Aorta (tissue), 5 donors: Measurements from ENCODE around the gene GCDH. TPM values are rescaled to one million over a fixed set of nuclear protein-coding genes. Genes with fewer than 3 reads are reported as not detected.

ENCODE experiments used
- ATAC-seq: fragments of 200-7000 bp; cut with Tn5 transposase; one replicate; pipeline ENCODE4 v1.9.1; 2022; ENCODE audit warnings: moderate library complexity; ENCODE audit not compliant: low FRiP score
- DNase-seq, 2 donors: peaks; one replicate each; pipeline ENCODE4 v3.0.0-alpha.2; 2020
- H3K27ac ChIP-seq, 2 donors: one replicate each; pipeline ENCODE4 v1.5.1; 2013; ENCODE audit warnings: low read length in 2 of 2, mild to moderate bottlenecking in 2 of 2, moderate library complexity in 2 of 2, control low read depth in 1 of 2, inconsistent platforms in 1 of 2, low read depth in 1 of 2
- H3K27me3 ChIP-seq, 2 donors: one replicate each; pipeline ENCODE4 v1.6.1; 2013; ENCODE audit warnings: control low read depth in 1 of 2, low read length in 1 of 2, mild to moderate bottlenecking in 1 of 2, moderate library complexity in 1 of 2; ENCODE audit not compliant: insufficient read depth in 2 of 2, control insufficient read depth in 1 of 2
- H3K36me3 ChIP-seq, 2 donors: one replicate each; pipeline ENCODE4 v1.6.1; 2013; ENCODE audit warnings: control low read depth in 1 of 2, low read length in 1 of 2, mild to moderate bottlenecking in 1 of 2; ENCODE audit not compliant: insufficient read depth in 2 of 2, control insufficient read depth in 1 of 2
- H3K4me1 ChIP-seq, 2 donors: one replicate each; pipeline ENCODE4 v1.6.1; 2013; ENCODE audit warnings: low read length in 2 of 2, control low read depth in 1 of 2, mild to moderate bottlenecking in 1 of 2, moderate library complexity in 1 of 2; ENCODE audit not compliant: insufficient read depth in 2 of 2, control insufficient read depth in 1 of 2
- H3K4me3 ChIP-seq, 2 donors: one replicate each; pipeline ENCODE4 v1.5.1; 2013; ENCODE audit warnings: low read length in 2 of 2, control low read depth in 1 of 2, mild to moderate bottlenecking in 1 of 2
- H3K9me3 ChIP-seq: one replicate; pipeline ENCODE4 v1.6.1; 2013; ENCODE audit warnings: mild to moderate bottlenecking, low read length; ENCODE audit not compliant: control insufficient read depth
- WGBS, 2 donors: extraction: QIAGEN DNeasy Blood & Tissue Kit; methylation state at CpG; one replicate each; pipeline ENCODE4 v1.1.7; 2013; 5-methylcytosine and 5-hydroxymethylcytosine counted together
- intact Hi-C, 2 donors: fragments of 100-400 bp; cut with DNase I; formaldehyde crosslinking; loops; one replicate each; pipeline versions ENCODE4 v1.14.2 to v1.15.0; 2022
- polyA plus RNA-seq, 2 donors: library from polyadenylated mRNA; stranded (reverse); fragments of 200-250 nt; gene quantifications; one replicate each; pipeline ENCODE4 v1.2.3, GENCODE V29; 2013
- total RNA-seq, 2 donors: library from RNA; stranded (reverse); fragmentation: NEBNext Ultra II Directional; extraction: Animal tissue kit (Norgen Biotek cat#: 25700); gene quantifications; one replicate each; pipeline ENCODE4 v1.2.1, GENCODE V29; 2021
- donor health status: healthy with polysubstance abuse.
- donor health status: Bipolar disorder and iron deficiency.
- donor health status: DM: no; HTN: no; CAD: no.
- donor health status: DM: no; HTN: no; CAD: no.
- donor health status: DM: yes; HTN: yes; CAD: no.

GCDH gene
- total and polyA plus RNA-seq, 4 donors: 15.1 to 29.1 (median 19.2) TPM

GRCh38 chr19:12940897-12941296 is 49.9 kb downstream of the GCDH start:
- Histone ChIP-seq H3K36me3 (peaks cover 8% of the 10 kb centered on the region in 2 donors), H3K4me3 (no peak overlapping the region), H3K27me3 (no peaks in the 10 kb centered on the region), H3K27ac (no peak overlapping the region), H3K4me1 (no peaks in the 10 kb centered on the region), H3K9me3 (no peaks in the 10 kb centered on the region)
- 57 to 77% methylated on average over 2 of the region's 2 CpGs for WGBS, 2 donors
- DNase-seq: no peak
- intact Hi-C loops: no loop called here
- ATAC-seq: no peak

DNA sequence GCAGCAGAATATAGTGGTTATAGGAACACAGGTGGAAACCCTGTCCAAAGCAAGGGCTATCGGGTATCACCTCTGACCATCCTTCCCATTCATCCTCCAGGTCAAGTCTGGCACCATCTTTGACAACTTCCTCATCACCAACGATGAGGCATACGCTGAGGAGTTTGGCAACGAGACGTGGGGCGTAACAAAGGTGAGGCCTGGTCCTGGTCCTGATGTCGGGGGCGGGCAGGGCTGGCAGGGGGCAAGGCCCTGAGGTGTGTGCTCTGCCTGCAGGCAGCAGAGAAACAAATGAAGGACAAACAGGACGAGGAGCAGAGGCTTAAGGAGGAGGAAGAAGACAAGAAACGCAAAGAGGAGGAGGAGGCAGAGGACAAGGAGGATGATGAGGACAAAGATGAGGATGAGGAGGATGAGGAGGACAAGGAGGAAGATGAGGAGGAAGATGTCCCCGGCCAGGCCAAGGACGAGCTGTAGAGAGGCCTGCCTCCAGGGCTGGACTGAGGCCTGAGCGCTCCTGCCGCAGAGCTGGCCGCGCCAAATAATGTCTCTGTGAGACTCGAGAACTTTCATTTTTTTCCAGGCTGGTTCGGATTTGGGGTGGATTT is 52.6 kb downstream of the GCDH start:
- Histone ChIP-seq H3K27ac (no peak overlapping the region), H3K4me3 (no peak overlapping the region), H3K36me3 (peaks cover 8 to 12% of the 10 kb centered on the region in 2 donors), H3K27me3 (no peaks in the 10 kb centered on the region), H3K4me1 (no peaks in the 10 kb centered on the region), H3K9me3 (no peaks in the 10 kb centered on the region)
- ATAC-seq (no peak), DNase-seq (no peak)
- intact Hi-C loops: no loop called here
- 72 to 77% methylated on average over 18 of the region's 18 CpGs for WGBS, 2 donors

DNA sequence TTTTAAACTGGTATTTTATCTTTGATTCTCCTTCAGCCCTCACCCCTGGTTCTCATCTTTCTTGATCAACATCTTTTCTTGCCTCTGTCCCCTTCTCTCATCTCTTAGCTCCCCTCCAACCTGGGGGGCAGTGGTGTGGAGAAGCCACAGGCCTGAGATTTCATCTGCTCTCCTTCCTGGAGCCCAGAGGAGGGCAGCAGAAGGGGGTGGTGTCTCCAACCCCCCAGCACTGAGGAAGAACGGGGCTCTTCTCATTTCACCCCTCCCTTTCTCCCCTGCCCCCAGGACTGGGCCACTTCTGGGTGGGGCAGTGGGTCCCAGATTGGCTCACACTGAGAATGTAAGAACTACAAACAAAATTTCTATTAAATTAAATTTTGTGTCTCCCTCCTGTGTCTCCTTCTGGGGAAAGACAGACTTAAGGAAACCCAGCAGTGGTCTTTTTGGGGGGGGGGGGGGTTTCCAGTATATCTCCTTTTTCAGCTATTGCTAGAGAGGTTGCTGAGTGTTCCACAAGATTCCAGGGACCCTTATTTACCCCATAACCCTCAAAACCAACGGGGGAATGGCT is 53.2 kb downstream of the GCDH start:
- intact Hi-C loops: no loop called here
- H3K9me3 ChIP-seq: no peaks in the 10 kb centered on the region
- 70 to 71% methylated on average over 2 of the region's 2 CpGs for whole genome bisulfite sequencing, 2 donors
- H3K27ac ChIP-seq: no peak overlapping the region
- no peaks in the 10 kb centered on the region for H3K4me1 ChIP-seq
- H3K4me3 ChIP-seq: no peak overlapping the region
- peaks cover 8 to 15% of the 10 kb centered on the region in 2 donors for H3K36me3 ChIP-seq
- DNase-seq: no peak
- no peaks in the 10 kb centered on the region for H3K27me3 ChIP-seq
- no peak for ATAC-seq

DNA sequence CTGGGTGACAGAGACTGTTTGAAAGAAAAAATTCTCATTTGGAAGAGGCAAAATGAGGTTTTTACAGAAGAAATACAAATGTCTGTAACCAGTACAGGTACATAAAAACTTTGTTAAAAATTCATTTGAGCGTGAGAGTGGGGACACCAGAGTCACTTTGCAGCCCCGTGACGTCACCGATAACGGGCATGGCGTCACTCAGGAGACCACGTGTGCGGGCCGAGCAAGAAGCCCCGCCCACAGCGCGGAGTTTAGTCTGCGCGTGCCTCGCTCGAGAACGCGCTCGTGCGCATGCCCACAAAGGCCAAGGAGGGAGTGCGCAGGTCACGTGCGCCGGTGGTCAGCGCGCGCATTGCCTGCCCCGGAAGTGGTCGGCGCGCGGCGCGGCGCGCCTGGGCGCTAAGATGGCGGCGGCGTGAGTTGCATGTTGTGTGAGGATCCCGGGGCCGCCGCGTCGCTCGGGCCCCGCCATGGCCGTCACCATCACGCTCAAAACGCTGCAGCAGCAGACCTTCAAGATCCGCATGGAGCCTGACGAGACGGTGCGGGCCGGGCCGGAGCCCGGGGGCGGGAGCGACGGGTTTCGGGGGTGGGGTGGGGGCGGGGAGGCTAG is 54.6 kb downstream of the GCDH start, which contains the start of gene RAD23A:
TSS of gene RAD23A (plus strand) at position 384 of the 613 bp plus-strand sequence. CDS start at position 471, 87 bp downstream.
- Histone ChIP-seq H3K27me3 (no peaks in the 10 kb centered on the region), H3K4me1 (no peaks in the 10 kb centered on the region), H3K9me3 (no peaks in the 10 kb centered on the region), H3K4me3 (peak within 1 kb of the TSS; percentile 80 to 91), H3K36me3 (peaks cover 5 to 17% of the 10 kb centered on the region in 2 donors), H3K27ac (peak within 1 kb of the TSS; percentile 68 to 73)
- WGBS, 2 donors: 1% methylated on average over 59 to 62 of the region's 62 CpGs
- intact Hi-C loops: no loop called here
- ATAC-seq (peak; percentile 97), DNase-seq (peak; percentile 98 to 100)

- H3K27ac ChIP-seq: peak overlapping the region; percentile 68
- peaks cover 3 to 17% of the 10 kb centered on the region in 2 donors for H3K36me3 ChIP-seq
- H3K27me3 ChIP-seq: no peaks in the 10 kb centered on the region
- intact Hi-C loops: no loop called here
- peak overlapping the region; percentile 80 to 91 for H3K4me3 ChIP-seq
- no peaks in the 10 kb centered on the region for H3K4me1 ChIP-seq
- 0% methylated on average over 36 to 40 of the region's 40 CpGs for WGBS, 2 donors
- no peaks in the 10 kb centered on the region for H3K9me3 ChIP-seq
- ATAC-seq (peak; percentile 79), DNase-seq (peak; percentile 84 to 92)
Measured at GRCh38 chr19:12946092-12946721, 55.2 kb downstream of the GCDH start.

DNA sequence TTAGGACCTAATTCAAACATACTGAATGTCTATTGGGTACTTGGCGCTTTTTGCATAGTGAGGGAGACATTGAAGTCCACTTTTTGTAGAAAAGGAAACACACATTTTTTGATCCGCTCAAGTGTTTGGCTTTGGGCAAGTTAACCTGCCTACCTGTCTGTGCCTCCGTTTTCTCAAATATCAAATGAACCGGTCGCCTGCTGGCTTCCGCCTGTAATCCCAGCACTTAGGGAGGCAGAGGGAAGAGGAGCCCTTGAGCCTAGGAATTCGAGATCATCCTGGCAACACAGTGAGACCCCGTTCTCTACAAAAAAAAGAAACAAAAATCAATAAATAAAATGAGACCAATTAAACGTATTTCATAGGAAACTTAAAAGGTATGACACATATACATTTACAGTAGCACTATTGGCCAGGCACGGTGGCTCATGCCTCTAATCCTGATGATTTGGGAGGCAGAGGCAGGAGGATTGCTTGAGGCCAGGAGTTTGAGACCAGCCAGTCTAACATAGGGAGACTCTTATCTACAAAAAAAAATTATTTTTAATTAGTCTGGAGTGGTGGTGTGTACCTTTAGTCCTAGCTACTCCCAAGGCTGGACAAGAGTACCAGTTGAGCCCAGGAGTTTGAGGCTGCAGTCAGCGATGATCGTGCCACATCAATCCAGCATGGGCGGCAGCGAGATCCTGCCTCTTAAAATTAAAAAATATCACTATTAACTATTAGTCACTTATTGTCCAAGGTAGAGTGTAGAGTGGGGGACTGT is 56.0 kb downstream of the GCDH start:
- Histone ChIP-seq H3K4me3 (peak overlapping the region in 1 of 2 donors; percentile 80), H3K9me3 (no peaks in the 10 kb centered on the region), H3K4me1 (no peaks in the 10 kb centered on the region), H3K27ac (no peak overlapping the region), H3K27me3 (no peaks in the 10 kb centered on the region), H3K36me3 (peaks cover 3 to 15% of the 10 kb centered on the region in 2 donors)
- WGBS, 2 donors: 52 to 56% methylated on average over 14 of the region's 14 CpGs
- no peak for DNase-seq
- ATAC-seq: no peak
- intact Hi-C loops: no loop called here

GRCh38 chr19:12947702-12948611 is 57.0 kb downstream of the GCDH start:
- WGBS, 2 donors: 80 to 83% methylated on average over 28 of the region's 28 CpGs
- ATAC-seq: no peak
- Histone ChIP-seq H3K27me3 (no peaks in the 10 kb centered on the region), H3K9me3 (no peaks in the 10 kb centered on the region), H3K4me1 (no peaks in the 10 kb centered on the region), H3K4me3 (no peak overlapping the region), H3K27ac (no peak overlapping the region), H3K36me3 (peaks cover 3 to 15% of the 10 kb centered on the region in 2 donors)
- DNase-seq: peak in 1 of 2 donors; percentile 76
- intact Hi-C loops: no loop called here
